Prostate gland (tissue), 2 donors: Measurements from ENCODE around the gene PRSS8. TPM values are rescaled to one million over a fixed set of nuclear protein-coding genes. Genes with fewer than 3 reads are reported as not detected.

ENCODE experiments used
- DNase-seq: peaks from one replicate; pipeline ENCODE4 v3.0.0-alpha.2; 2019; ENCODE audit warnings: low spot score
- H3K27ac ChIP-seq, 2 donors: fragments of 200-600 bp; sonication (generic); 2 replicates each; pipeline ENCODE4 v1.5.1; 2017 to 2019
- H3K27me3 ChIP-seq: fragments of 200-600 bp; sonication (generic); replicated peaks from 2 replicates; pipeline ENCODE4 v1.5.1; 2019; ENCODE audit not compliant: insufficient read depth
- H3K36me3 ChIP-seq, 2 donors: fragments of 200-600 bp; sonication (generic); 1 replicate in 1 of 2; 2 replicates in 1 of 2; pipeline versions ENCODE4 v1.5.1 to v1.8.1; 2017 to 2019
- H3K4me1 ChIP-seq: fragments of 200-600 bp; sonication (generic); replicated peaks from 2 replicates; pipeline ENCODE4 v1.5.1; 2019
- H3K4me3 ChIP-seq, 2 donors: fragments of 200-600 bp; sonication (generic); 2 replicates each; pipeline ENCODE4 v1.5.1; 2017 to 2019
- H3K9me3 ChIP-seq: fragments of 200-600 bp; sonication (generic); 2 replicates; pipeline ENCODE4 v1.5.1; 2017
- CTCF ChIP-seq, 4 experiments: fragments of 200-600 bp in 2 of 4; fragments of 450-650 bp in 2 of 4; sonication (generic) in 2 of 4; IDR thresholded peaks; 1 replicate in 3 of 4; 2 replicates in 1 of 4; pipeline ENCODE4 v1.5.1; 2016 to 2019; ENCODE audit warnings: antibody characterized with exemption in 4 of 4, mild to moderate bottlenecking in 2 of 4, moderate library complexity in 2 of 4
- POLR2A ChIP-seq: fragments of 450-650 bp; IDR thresholded peaks from one replicate; pipeline ENCODE4 v1.6.1; 2016; ENCODE audit warnings: antibody characterized with exemption, mild to moderate bottlenecking
- POLR2AphosphoS5 ChIP-seq: sonication (generic); formaldehyde crosslinking; IDR thresholded peaks from one replicate; pipeline ENCODE4 v1.6.1; 2017; ENCODE audit warnings: antibody characterized with exemption
- WGBS: methylation state at CpG from one replicate; pipeline ENCODE4 v1.1.5; 2018; 5-methylcytosine and 5-hydroxymethylcytosine counted together
- intact Hi-C: fragments of 100-400 bp; cut with DNase I; formaldehyde crosslinking; loops from one replicate; pipeline ENCODE4 v1.14.2; 2022
- total RNA-seq, 2 donors: library from RNA; depleted of rRNA; stranded (reverse); fragments of >200 nt; gene quantifications; one replicate each; pipeline ENCODE4 v1.1.0, GENCODE V29; 2016

The PRSS8 gene
- total RNA-seq, 2 donors from 2014 or later: 29.9 to 118 TPM

GRCh38 chr16:31094424-31095120, 41.0 kb downstream of the PRSS8 start, which contains the start of gene VKORC1:
Gene VKORC1, minus strand, starts transcription at chr16:31094797. Its CDS starts 68 bp downstream, at chr16:31094729.
- intact Hi-C loops: loop anchor here (2.0 to 10.0 kb wide), 3 partner anchors 20 to 110 kb away; partner anchors contain the start of genes HSD3B7, ZNF646 and ZNF668
- H3K27me3 ChIP-seq: no peaks in the 10 kb centered on the region
- H3K9me3 ChIP-seq: no peaks in the 10 kb centered on the region
- H3K36me3 ChIP-seq: peaks cover 0 to 3% of the 10 kb centered on the region in 2 donors
- under 1% methylated on average over 56 of the region's 69 CpGs for WGBS
- peak; percentile 81 for TF ChIP-seq POLR2A
- peak in 2 of 4 experiments; percentile 34 to 46 for TF ChIP-seq CTCF (IDR thresholded peaks at IDR 0.05)
- TF ChIP-seq POLR2AphosphoS5: peak; percentile 97
- peak; percentile 96 for DNase-seq
- peak within 1 kb of the TSS; percentile 58 to 60 for H3K4me3 ChIP-seq
- peak within 1 kb of the TSS; percentile 82 for H3K27ac ChIP-seq
- no peaks in the 10 kb centered on the region for H3K4me1 ChIP-seq

GRCh38 chr16:31094088-31094423, 41.5 kb downstream of the PRSS8 start:
- intact Hi-C loops: loop anchor here (2.0 to 10.0 kb wide), 3 partner anchors 19 to 109 kb away; partner anchors contain the start of genes HSD3B7, ZNF646 and ZNF668
- DNase-seq: no peak
- TF ChIP-seq CTCF (IDR thresholded peaks at IDR 0.05): no peak
- TF ChIP-seq POLR2AphosphoS5: no peak
- no peak for TF ChIP-seq POLR2A
- H3K4me3 ChIP-seq: peak overlapping the region; percentile 58 to 60
- H3K4me1 ChIP-seq: no peaks in the 10 kb centered on the region
- no peaks in the 10 kb centered on the region for H3K27me3 ChIP-seq
- H3K27ac ChIP-seq: peak overlapping the region; percentile 82
- 0% methylated on average over 20 of the region's 20 CpGs for WGBS
- H3K36me3 ChIP-seq: peaks cover 0 to 3% of the 10 kb centered on the region in 2 donors
- no peaks in the 10 kb centered on the region for H3K9me3 ChIP-seq

GRCh38 chr16:31093132-31093703, 42.3 kb downstream of the PRSS8 start:
- intact Hi-C loops: loop anchor here (5.0 to 10.0 kb wide), 2 partner anchors 49 to 108 kb away; partner anchors contain the start of gene HSD3B7
- Histone ChIP-seq H3K36me3 (peaks cover 0 to 3% of the 10 kb centered on the region in 2 donors), H3K4me3 (no peak overlapping the region), H3K9me3 (no peaks in the 10 kb centered on the region), H3K27me3 (no peaks in the 10 kb centered on the region), H3K4me1 (no peaks in the 10 kb centered on the region), H3K27ac (no peak overlapping the region)
- 28% methylated on average over 16 of the region's 17 CpGs for WGBS
- no peak for DNase-seq
- no peak for TF ChIP-seq POLR2A
- TF ChIP-seq CTCF (IDR thresholded peaks at IDR 0.05): no peak
- no peak for TF ChIP-seq POLR2AphosphoS5

GRCh38 chr16:31092330-31092729, 43.2 kb downstream of the PRSS8 start:
- no peak overlapping the region for H3K27ac ChIP-seq
- no peaks in the 10 kb centered on the region for H3K9me3 ChIP-seq
- H3K36me3 ChIP-seq: peaks cover 0 to 3% of the 10 kb centered on the region in 2 donors
- H3K4me3 ChIP-seq: no peak overlapping the region
- intact Hi-C loops: loop anchor here (5.0 to 10.0 kb wide), 2 partner anchors 50 to 108 kb away; partner anchors contain the start of gene HSD3B7
- no peaks in the 10 kb centered on the region for H3K27me3 ChIP-seq
- no peaks in the 10 kb centered on the region for H3K4me1 ChIP-seq
- no peak for TF ChIP-seq CTCF (IDR thresholded peaks at IDR 0.05)
- TF ChIP-seq POLR2AphosphoS5: no peak
- TF ChIP-seq POLR2A: no peak
- DNase-seq: no peak
- WGBS: 92% methylated on average over 5 of the region's 5 CpGs
